Measurements from ENCODE around the gene GAS1. TPM values are rescaled to one million over a fixed set of nuclear protein-coding genes. Genes with fewer than 3 reads are reported as not detected.

GAS1 gene, protein sequence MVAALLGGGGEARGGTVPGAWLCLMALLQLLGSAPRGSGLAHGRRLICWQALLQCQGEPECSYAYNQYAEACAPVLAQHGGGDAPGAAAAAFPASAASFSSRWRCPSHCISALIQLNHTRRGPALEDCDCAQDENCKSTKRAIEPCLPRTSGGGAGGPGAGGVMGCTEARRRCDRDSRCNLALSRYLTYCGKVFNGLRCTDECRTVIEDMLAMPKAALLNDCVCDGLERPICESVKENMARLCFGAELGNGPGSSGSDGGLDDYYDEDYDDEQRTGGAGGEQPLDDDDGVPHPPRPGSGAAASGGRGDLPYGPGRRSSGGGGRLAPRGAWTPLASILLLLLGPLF
- 100 to 1,000 TPM in 2 of 4 donors, 10 to 100 TPM in 2; 27.0 to 328 (median 97.9) TPM for total RNA-seq

GRCh38 chr9:86947146-86948073 lies at the start of gene GAS1:
Gene GAS1, minus strand, starts transcription at chr9:86947506. Its CDS starts 727 bp downstream, at chr9:86946779.
- peak; percentile 78 for ATAC-seq (ENCODE audit: low FRiP score)
- DNase-seq (ENCODE audit: low spot score), result peak; percentile 65
- TF ChIP-seq CTCF (IDR thresholded peaks at IDR 0.05), result no peak

DNA sequence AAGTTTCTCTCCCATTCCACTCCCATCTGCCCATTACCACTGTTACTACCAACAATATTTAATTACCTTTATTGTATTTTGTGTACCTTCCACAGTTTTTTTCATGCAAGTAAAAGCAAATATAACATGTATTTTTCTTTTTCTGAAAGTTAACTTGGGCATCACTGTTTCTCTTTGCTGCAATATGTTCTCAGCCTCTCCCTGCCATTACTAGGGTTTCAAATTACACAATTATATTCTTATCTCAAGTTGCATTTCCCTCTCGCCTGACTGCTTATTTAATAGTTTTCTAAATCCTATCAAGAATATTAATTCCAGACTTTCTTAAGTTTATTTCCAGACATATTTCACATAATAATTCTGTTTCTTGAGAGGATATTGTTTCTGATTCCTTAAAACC lies 46.9 kb upstream of the GAS1 start:
- TF ChIP-seq CTCF (IDR thresholded peaks at IDR 0.05), result no peak
- ATAC-seq (ENCODE audit: low FRiP score) (no peak), DNase-seq (ENCODE audit: low spot score) (no peak)

DNA sequence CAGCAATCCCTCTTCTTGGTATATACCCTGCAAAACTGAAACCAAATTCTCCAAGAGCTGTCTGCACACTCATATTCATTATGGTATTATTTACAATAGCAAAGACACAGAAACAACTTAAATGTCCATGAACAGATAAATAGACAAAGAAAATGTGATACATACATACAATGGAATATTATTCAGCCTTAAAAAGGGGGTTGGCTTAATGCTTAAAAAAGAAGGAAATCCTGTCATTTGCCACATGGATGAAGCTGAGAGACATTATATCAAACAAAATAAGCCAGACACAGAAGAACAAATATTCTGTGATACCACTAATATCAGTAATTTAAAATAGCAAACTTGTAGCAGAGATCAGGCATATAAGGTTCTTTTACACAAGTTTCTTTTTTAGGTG lies 46.5 kb upstream of the GAS1 start:
- ATAC-seq (ENCODE audit: low FRiP score) (no peak), DNase-seq (ENCODE audit: low spot score) (no peak)
- TF ChIP-seq CTCF (IDR thresholded peaks at IDR 0.05), result no peak

DNA sequence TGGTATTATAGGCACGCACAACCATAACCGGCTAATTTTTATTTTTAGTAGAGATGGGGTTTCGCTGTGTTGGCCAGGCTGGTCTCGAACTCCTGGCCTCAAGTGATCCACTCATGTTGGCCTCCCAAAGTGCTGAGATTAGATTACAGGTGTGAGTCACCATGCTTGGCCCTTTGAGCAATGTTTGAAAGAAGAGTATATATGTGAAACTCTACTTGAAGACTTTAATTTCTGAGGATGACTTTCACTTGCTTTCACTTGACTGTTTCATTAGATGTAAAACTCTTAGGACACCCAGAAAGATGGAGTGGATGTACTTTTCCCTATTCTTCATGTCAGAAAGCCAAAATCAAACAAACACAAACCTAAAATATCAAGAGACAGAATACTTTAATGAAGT lies 43.8 kb upstream of the GAS1 start:
- ATAC-seq (ENCODE audit: low FRiP score), result no peak
- no peak for TF ChIP-seq CTCF (IDR thresholded peaks at IDR 0.05)

GRCh38 chr9:86990290-86990689 lies 43.0 kb upstream of the GAS1 start:
- DNase-seq (ENCODE audit: low spot score) (no peak), ATAC-seq (ENCODE audit: low FRiP score) (no peak)
- no peak for TF ChIP-seq CTCF (IDR thresholded peaks at IDR 0.05)

More for the DNA sequence above, 43.8 kb upstream of the GAS1 start:
- no peak for DNase-seq (ENCODE audit: low spot score)

GRCh38 chr9:86987900-86988299 lies 40.6 kb upstream of the GAS1 start:
- no peak for ATAC-seq (ENCODE audit: low FRiP score)
- TF ChIP-seq CTCF (IDR thresholded peaks at IDR 0.05), result no peak
- DNase-seq (ENCODE audit: low spot score), result no peak
